Thyroid gland (tissue), 4 donors: Measurements from ENCODE around the gene UGT1A5.

Source experiments
- CTCF ChIP-seq, 6 experiments: fragments of 200-600 bp in 3 of 6; fragments of 450-650 bp in 3 of 6; sonication (generic) in 3 of 6; IDR thresholded peaks; one replicate each; pipeline ENCODE4 v1.5.1; 2016 to 2019; ENCODE audit warnings: antibody characterized with exemption in 6 of 6, mild to moderate bottlenecking in 2 of 6, inconsistent platforms in 1 of 6, moderate library complexity in 1 of 6
- POLR2A ChIP-seq, 2 donors: fragments of 450-650 bp; IDR thresholded peaks; one replicate each; pipeline ENCODE4 v1.6.1; 2017; ENCODE audit warnings: antibody characterized with exemption in 2 of 2, mild to moderate bottlenecking in 2 of 2, moderate library complexity in 1 of 2

- TF ChIP-seq CTCF (IDR thresholded peaks at IDR 0.05) (no peak), POLR2A (IDR thresholded peaks at IDR 0.05) (no peak)
These were observed 4.6 kb upstream of the UGT1A5 start for GRCh38 chr2:233707940-233708644.
